NCI-H1930 (cell line): ENCODE data around the gene AFAP1L1.

Source experiments
- DNase-seq, 2 experiments: peaks; one replicate each; lab custom pipeline; 2025; lab: John Stamatoyannopoulos, UW

The AFAP1L1 gene

DNA sequence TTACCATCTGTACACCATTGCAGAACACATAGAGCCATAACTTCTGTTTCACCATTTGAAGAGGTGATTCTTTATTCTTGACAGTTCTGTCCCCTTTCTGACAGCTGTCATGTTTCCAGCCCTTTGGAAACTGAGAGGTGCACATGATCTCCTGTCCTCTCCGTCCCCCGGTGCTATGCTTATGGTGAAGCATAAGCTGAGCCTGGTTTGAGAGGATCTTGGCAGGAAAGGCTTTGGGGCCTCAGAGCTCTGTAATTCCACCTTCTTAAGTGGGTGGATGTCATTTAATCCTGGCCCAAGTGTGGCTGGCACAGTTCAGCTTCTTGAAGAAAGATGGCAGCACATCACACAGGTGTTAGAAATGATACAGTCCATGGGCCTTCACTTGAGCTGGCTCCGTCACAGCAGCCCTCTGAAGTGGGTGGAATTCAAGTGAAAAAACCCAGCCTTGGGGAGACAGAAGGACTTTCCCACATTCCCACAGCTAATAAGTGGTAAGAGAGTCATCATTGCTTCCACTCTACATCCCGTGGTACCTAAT is 43.0 kb downstream of the AFAP1L1 start:
- no peak for DNase-seq

DNA sequence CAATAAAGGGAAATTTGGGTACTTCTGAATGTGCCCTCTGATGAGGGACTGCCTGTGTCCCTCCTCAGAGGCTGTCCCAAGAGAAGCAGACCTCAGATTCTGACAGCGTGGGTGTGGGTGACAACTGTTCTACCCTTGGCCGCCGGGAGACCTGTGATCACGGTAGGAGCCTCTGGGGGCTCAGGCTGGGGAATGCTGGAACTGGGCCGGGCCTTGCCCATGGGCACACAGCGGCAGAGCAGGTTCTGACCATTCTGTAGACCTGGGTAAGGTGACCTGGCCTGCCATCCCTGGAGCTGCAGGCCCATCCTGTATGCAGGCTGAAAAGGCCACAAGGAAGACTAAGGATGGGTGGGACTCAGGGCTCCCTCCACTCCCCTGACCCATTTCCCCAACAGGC is 44.1 kb downstream of the AFAP1L1 start:
- no peak for DNase-seq

DNA sequence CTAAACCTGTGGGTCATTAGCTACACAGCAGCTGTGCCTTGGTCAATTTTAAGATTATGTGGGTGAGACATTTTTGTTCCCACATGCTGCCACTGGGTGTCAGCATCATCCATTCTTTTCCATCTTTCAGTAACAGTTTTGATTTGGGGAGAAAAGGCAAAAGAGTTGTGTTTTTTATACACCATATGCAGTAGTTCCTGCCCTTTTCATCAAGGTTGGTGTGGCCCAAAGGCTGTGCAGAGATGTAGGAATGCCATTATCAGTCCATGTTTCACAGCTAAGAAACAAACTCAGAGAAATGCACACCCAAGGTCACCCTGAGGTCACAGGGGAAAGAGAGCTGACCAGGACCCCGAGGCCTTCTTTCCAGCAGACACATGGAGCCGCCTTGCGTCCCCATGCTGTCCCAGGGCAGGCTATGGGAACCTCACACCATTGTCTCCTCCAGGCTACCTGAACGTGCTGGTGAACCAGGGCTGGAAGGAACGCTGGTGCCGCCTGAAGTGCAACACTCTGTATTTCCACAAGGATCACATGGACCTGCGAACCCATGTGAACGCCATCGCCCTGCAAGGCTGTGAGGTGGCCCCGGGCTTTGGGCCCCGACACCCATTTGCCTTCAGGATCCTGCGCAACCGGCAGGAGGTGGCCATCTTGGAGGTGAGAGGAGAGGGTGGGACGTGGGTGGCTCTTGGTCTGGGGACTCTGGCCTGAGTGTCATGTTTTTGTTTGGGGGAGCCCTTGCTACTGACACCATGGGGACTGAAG is 45.8 kb downstream of the AFAP1L1 start:
- no peak for DNase-seq

GRCh38 chr5:149319174-149319573 is 47.5 kb downstream of the AFAP1L1 start:
- no peak for DNase-seq

DNA sequence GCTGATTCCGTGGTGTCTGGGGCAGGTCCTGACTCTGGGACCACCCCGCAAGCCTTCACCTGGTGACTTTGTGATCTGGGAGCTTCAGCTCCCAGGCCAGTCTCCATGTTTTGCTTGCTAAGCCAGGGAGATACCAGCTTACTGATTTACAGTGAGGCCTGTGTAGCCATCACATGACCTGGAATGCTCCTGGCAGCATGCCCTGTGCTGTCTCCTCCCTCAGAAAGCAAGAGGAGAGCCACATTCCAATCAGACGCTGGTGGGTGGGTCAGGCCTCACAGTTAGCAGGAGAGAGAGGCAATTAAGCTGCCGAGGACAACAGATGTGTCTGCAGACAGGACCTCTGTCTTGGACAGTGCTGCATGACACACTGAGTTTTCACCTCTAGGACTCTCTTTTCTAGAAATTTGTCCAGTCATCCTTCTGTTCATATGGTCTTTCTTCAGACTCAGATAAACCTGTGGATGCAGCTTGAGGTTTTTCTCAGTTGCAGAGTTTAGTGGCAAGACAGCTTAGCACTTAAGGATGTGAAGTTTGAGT is 49.2 kb downstream of the AFAP1L1 start:
- no peak for DNase-seq

DNA sequence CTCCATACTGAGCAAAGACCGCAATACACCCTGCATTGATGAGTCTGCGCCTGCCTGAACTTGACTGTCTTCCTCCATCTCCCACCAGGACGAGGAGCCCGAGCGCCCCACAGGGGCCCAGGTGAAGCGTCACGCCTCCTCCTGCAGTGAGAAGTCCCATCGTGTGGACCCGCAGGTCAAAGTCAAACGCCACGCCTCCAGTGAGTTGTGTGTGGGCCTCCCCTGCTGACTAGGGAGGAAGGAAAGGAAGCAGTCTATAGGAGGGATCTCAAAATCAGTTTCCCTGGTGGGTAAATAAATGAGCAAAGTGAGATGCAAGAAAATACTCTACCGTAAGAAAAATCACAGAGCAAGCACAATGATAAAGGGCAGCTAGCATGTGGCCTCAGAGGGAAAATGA is 50.9 kb downstream of the AFAP1L1 start:
- DNase-seq: no peak

DNA sequence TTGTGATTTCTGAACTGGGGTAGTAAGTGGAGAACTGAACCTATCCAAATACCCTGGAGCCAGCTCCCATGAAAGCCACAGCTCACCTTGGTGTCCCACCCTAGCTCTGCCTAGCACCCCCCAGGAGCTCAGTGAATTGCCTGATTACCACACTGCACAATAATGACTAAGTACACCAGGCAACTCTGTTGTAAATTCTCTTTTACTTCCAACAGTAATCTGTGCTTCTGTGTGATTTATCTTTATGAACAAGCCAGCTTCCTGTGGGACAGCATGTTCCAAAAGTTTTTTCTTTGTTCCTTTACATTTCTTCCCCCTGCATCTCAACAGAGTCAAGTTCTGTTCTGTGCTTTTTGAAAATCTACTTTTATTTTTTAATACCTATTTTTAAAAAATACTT is 51.6 kb downstream of the AFAP1L1 start:
- DNase-seq: no peak

DNA sequence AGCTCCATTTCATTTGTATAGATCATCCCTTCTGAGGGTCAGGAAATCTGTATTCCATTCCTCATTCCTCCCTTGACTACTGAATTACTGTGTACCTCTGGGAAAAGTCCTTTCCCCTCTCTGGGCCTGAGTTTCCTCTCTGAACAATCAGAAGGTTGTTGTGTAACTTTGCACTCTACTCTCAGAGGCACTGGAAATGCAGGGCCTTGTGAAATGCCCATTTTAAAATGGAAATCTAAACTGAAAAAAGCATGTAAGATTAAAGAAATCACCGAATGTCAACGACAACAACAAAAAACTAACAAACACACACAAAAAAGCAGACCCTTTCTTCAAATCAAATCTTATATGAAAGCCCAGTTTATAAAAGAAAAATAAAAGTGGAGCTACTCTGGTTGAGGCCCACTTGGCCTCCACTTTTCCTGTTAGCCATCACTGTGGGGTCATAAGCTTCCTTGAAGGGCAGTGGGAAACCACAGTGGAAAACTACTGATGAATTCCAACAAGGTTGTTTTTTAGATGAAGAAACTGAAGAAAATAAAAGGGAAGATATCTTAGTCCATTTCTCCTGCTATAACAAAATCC is 52.1 kb downstream of the AFAP1L1 start:
- DNase-seq: no peak

- no peak for DNase-seq
Observed at GRCh38 chr5:149324641-149325040, 53.0 kb downstream of the AFAP1L1 start.

GRCh38 chr5:149325166-149325735 is 53.6 kb downstream of the AFAP1L1 start:
- DNase-seq: no peak

DNA sequence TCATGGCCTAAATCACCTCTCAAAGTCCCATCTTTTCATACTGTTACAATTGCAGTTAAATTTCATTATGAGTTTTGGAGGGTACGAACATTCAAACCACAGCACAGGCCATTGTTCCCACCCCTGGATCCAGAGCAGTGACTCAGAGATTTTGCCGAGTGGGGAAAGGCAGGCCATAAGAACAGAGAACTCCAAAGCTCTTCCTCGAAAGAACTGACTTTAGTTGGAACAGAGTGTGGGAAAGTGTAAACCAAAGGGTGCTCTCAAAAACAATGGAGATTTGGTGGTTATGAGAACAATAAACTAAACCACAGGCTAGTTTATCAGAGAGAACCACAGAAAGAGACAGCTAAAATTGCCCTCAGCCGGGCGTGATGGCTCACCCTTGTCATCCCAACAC is 54.2 kb downstream of the AFAP1L1 start:
- DNase-seq: no peak

GRCh38 chr5:149326611-149327010 is 55.0 kb downstream of the AFAP1L1 start:
- no peak for DNase-seq

DNA sequence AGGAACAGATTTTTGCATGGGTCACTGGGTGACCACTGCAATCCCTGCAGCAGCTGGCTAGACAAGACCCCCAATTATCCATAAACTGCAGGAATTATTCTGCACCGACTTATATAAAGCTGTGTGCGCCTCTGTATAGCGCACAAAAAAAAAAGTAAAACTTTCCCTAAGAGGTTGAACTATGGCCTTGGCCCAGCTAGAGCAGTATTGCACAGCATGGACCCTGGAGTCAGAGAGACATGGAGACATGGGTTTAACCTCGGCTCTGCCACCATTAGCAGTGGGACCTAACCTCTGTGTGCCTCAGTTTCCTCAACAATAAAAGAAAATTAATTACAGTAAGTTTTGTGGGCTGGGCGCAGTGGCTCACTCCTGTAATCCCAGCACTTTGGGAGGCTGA is 56.5 kb downstream of the AFAP1L1 start:
- DNase-seq: no peak

- DNase-seq: no peak
Observed at GRCh38 chr5:149333711-149334443, 62.2 kb downstream of the AFAP1L1 start.

GRCh38 chr5:149337736-149338135 is 66.1 kb downstream of the AFAP1L1 start:
- DNase-seq: no peak

GRCh38 chr5:149338364-149338763 is 66.7 kb downstream of the AFAP1L1 start:
- no peak for DNase-seq

- no peak for DNase-seq
Observed at GRCh38 chr5:149340920-149341319, 69.3 kb downstream of the AFAP1L1 start.

- no peak for DNase-seq
Observed at GRCh38 chr5:149341876-149342275, 70.2 kb downstream of the AFAP1L1 start.

DNA sequence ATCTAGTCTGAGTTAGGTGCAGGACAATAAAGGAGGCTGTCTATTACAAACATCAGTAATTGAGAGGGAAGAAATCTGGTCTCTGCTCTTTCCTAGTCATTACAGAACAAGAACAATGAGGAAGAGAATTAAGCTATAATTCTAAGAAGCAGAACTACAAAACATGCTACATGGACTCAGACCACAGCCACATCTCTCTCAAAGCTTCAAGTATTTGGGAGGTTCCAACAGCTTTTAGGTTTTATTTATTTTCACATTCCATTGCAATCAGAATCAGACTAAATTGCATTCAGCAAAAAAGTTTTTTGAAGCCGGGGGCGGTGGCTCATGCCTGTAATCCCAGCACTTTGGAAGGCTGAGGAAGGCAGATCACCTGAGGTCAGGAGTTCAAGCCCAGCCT is 72.5 kb downstream of the AFAP1L1 start:
- no peak for DNase-seq

DNA sequence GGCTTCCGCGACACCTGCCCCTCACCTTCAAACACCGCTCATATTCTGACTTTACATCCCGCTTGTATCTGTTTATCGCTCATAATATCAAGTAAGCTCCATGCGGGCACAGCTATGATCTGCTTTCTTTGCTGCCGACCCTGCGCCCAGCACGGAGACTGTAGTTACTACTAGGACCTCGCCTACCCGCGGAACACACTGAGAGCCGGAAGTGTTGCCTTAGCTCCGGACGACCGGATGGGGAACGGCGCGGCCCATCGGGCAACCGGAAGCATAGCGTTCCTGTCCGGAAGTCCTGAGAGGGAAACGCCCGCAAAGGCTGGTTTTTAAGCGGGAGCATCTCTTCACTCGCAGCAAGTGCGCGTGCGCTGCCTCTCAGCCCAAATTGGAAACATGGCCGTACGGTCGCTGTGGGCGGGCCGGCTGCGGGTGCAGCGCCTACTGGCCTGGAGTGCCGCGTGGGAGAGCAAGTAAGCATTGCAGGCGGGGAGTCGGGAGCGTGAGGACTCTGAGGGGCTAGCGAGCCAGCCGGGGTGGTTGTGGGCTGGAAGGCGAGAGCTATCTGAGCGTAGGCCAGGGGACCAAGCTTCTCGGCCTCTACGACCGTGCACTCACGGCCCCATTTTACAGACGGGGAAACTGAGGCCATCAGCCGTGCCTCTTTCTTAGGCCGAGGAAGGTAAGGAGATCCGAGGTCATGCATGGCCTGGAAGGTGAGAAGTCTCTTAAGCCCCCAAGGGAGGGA is 73.7 kb downstream of the AFAP1L1 start, which contains the start of gene GRPEL2:
TSS of gene GRPEL2 (plus strand) at position 353 of the 745 bp plus-strand sequence. CDS start at position 394, 41 bp downstream.
- DNase-seq: peak; percentile 81 to 90

- no peak for DNase-seq
Observed at GRCh38 chr5:149345892-149346222, 74.2 kb downstream of the AFAP1L1 start.

DNA sequence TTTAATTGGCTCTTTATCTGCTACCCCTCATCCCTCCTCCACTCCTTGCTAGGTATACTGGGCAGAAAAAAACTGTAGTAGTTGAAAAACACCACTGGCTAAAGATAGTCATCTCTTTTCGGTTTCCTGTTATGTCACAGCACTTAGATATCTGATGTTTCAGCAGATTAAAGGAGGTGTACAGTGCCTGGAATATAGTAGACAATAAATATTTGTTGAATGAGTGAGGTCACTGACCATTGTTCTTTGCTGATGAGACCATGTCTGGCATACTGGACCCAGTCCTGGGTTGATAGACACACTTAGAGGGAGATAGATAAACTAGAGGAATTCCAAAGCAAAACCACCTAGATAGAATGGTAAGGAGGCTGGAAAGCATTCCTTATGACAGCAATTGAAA is 76.9 kb downstream of the AFAP1L1 start:
- no peak for DNase-seq
